ENCODE measurements around the gene MICAL3. TPM values are rescaled to one million over a fixed set of nuclear protein-coding genes. Genes with fewer than 3 reads are reported as not detected.

Gene MICAL3
- total RNA-seq, 2 donors from 2014 or later = 33.6 to 34.0 TPM

GRCh38 chr22:17796695-17797094 lies 227.7 kb downstream of the MICAL3 start:
- no peaks in the 10 kb centered on the region for H3K9me3 ChIP-seq
- TF ChIP-seq CTCF (IDR thresholded peaks at IDR 0.05) = no peak
- TF ChIP-seq POLR2A (IDR thresholded peaks at IDR 0.05) = no peak
- H3K36me3 ChIP-seq (replicated peaks in 1 of 2; ENCODE audit: insufficient read depth in 1 of 2, low read depth in 2 of 2) = no peaks in the 10 kb centered on the region
- H3K27me3 ChIP-seq = no peaks in the 10 kb centered on the region
- H3K4me1 ChIP-seq = no peaks in the 10 kb centered on the region
- H3K27ac ChIP-seq = no peak overlapping the region
- no peak overlapping the region for H3K4me3 ChIP-seq
- WGBS, 2 donors = 93 to 100% methylated on average over 4 to 5 of the region's 5 CpGs
- DNase-seq (no peak), ATAC-seq (no peak)
- intact Hi-C loops (cut with DNase I) = no loop called here

DNA sequence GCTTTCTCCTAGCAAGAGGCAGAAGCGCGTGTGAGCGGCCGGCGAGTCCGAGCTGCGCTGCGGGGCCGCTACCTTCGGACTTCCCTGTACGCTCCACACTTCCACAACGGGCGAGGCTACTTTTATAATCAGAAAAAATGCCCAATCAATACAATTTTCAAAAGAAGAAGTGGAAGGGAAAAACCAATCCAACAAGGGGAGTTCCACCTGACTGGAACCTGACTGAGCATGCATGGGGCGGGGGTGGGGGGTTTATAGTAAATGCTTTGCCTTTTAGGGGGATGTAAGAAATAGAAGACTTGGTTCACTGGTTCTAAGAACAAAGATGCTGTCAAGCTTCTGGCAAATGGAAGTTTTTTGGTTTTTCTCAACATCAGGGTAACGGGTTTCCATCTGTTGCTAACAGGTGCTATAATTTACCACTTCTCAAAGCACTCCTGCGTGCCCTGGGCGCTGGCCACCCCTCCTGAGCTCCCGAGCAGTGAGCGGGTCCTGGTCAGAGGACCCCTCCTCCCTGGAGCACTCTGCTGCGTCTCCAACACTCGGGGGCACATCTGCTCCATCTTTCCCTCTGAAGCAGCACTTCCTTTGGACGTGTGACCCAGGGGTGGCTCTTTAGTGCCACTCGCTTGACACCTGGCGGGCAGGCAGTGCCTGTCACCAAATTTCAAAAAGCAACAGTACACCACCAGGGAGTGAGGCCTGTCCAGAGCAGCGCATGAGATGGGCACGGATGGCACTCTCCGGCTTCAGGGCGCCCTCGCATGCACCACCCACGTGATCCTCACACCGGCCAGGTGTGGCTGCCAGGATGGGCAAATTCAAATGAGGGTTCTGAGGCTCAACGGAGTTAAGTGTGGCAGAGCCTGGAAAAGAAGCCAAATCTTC lies 228.5 kb downstream of the MICAL3 start:
- Histone ChIP-seq H3K9me3 (no peaks in the 10 kb centered on the region), H3K27ac (no peak overlapping the region), H3K27me3 (no peaks in the 10 kb centered on the region), H3K4me3 (no peak overlapping the region), H3K36me3 (replicated peaks in 1 of 2; ENCODE audit: insufficient read depth in 1 of 2, low read depth in 2 of 2) (no peaks in the 10 kb centered on the region), H3K4me1 (no peaks in the 10 kb centered on the region)
- ATAC-seq = no peak
- 89 to 94% methylated on average over 26 to 32 of the region's 32 CpGs for WGBS, 2 donors
- intact Hi-C loops (cut with DNase I) = no loop called here
- no peak for TF ChIP-seq CTCF (IDR thresholded peaks at IDR 0.05)
- DNase-seq = no peak

- no peaks in the 10 kb centered on the region for H3K9me3 ChIP-seq
- DNase-seq (no peak), ATAC-seq (no peak)
- H3K27me3 ChIP-seq = no peaks in the 10 kb centered on the region
- H3K4me1 ChIP-seq = no peaks in the 10 kb centered on the region
- H3K27ac ChIP-seq = no peak overlapping the region
- no peaks in the 10 kb centered on the region for H3K36me3 ChIP-seq (replicated peaks in 1 of 2; ENCODE audit: insufficient read depth in 1 of 2, low read depth in 2 of 2)
- TF ChIP-seq CTCF (IDR thresholded peaks at IDR 0.05) (no peak), POLR2A (IDR thresholded peaks at IDR 0.05) (no peak)
- intact Hi-C loops (cut with DNase I) = no loop called here
- H3K4me3 ChIP-seq = no peak overlapping the region
- WGBS, 2 donors = 88 to 90% methylated on average over 25 of the region's 25 CpGs
Observed at GRCh38 chr22:17794726-17795542, 229.4 kb downstream of the MICAL3 start.

DNA sequence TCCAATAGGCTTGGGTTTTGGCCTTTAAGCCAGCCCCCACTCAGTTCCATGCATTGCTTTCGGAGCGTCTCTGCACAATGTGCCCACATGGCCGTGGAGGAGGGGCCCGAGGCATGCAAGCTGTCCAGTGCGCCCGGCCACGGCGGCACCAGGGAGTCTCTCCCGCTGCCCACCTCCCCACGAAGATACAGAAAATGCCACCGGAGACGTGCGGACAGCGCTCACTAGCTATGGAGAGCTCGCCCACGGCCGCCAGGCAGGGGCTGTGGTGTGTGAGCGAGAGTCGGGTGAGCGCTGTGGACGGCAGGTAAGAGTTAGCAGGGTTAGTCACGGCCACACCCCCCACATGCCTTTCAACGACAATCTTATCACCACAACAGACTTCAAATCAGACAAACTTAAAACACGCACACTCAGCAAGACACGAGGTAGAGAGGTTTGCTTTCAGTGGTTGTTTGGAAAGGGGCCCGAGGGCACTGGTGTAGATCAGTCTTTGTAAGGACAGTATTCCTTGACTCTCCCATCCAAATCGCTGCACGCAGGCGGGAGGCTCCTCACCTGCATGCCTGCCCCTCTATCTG lies 231.4 kb downstream of the MICAL3 start:
- Histone ChIP-seq H3K36me3 (replicated peaks in 1 of 2; ENCODE audit: insufficient read depth in 1 of 2, low read depth in 2 of 2) (no peaks in the 10 kb centered on the region), H3K4me1 (no peaks in the 10 kb centered on the region), H3K27ac (no peak overlapping the region), H3K9me3 (no peaks in the 10 kb centered on the region), H3K27me3 (no peaks in the 10 kb centered on the region), H3K4me3 (no peak overlapping the region)
- no peak for TF ChIP-seq CTCF (IDR thresholded peaks at IDR 0.05)
- TF ChIP-seq POLR2A (IDR thresholded peaks at IDR 0.05) = no peak
- intact Hi-C loops (cut with DNase I) = no loop called here
- ATAC-seq (no peak), DNase-seq (no peak)
- 80 to 88% methylated on average over 17 to 18 of the region's 29 CpGs for WGBS, 2 donors
